ENCODE results near the gene SAG.

Gene SAG

DNA sequence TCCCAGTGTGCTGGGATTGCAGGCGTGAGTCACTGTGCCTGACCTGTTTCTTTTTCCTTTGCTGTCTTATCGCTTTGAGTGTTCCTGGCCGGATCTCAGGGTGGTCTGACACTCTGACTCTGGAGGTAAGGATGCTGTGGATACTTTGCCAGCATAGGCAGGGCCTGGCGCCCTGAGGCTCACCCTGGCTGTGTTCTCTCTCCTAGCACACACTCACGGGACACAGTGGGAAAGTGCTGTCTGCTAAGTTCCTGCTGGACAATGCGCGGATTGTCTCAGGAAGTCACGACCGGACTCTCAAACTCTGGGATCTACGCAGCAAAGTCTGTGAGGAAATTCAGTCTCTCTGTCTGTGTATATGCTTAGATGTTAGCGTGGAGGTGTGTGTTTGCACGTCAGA is 18.0 kb upstream of the SAG start:
- DNase-seq: no peak

DNA sequence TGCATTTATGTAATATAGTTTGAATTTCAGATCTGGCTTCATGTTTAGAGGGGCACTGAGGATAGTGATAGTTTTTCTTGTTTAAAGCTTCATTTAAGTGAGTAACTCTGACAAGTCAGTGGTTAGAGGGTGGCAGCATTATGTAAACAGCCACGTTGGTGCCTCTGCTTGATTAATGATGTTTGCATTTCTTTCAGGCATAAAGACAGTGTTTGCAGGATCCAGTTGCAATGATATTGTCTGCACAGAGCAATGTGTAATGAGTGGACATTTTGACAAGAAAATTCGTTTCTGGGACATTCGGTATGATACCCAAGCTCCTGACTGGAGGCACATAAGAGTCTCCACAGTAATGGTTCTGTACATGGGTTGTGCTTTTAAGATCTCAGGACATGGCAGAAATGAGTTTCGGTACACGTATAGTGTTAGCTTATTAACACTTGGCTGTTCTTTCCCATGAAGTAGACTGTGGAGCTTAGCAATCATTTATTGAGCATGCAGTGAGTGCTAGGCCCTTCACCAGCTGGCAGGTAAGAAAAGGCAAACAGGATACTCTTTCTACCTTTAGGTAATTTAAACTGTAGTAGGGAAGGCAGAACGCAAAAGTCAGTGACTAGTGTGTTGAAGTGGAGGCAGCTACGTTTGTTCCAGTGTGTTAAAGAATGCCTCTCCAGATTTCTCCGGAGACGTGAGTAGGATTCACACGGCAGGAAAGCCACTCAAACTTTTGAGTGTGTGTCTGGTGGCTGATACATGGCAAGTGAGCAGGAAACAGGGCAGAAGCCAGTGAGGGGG is 17.4 kb upstream of the SAG start:
- DNase-seq: no peak

DNA sequence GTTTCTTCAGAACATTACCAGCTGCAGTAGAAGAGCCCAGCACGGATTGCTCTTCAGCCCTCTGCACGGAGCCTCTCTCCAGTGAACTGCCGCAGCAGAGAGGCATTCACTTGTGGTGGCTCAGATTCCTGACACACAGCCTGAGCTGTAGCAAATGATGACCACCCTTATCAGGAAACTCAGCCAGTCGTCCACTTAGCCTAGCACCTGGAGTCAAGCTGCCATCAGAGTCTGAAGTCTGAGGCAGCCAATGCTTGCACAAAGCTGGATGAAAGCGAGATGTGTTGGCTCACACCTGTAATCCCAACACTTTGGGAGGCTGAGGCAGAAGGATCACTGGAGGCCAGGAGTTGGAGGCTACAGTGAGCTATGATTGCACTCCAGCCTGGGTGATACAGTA is 11.7 kb upstream of the SAG start:
- DNase-seq: no peak

DNA sequence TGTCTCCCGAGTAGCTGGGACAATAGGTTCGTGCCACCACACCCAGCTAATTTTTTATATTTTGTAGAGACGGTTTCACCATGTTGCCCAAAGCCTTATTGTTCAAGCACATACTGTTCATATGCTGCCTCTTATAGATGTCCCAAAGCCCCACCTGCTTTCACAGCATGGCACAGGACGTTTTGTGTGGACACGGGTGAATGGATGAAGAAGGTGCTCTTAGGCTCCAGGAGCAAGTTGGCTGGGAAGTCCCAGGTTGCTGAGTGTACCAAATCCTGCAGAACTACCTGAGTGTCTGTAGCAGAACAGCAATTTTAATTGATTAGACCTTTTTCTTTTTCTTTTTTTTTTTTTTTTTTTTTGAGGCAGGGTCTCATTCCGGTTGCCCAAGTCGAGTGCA is 10.5 kb upstream of the SAG start:
- no peak for DNase-seq

DNA sequence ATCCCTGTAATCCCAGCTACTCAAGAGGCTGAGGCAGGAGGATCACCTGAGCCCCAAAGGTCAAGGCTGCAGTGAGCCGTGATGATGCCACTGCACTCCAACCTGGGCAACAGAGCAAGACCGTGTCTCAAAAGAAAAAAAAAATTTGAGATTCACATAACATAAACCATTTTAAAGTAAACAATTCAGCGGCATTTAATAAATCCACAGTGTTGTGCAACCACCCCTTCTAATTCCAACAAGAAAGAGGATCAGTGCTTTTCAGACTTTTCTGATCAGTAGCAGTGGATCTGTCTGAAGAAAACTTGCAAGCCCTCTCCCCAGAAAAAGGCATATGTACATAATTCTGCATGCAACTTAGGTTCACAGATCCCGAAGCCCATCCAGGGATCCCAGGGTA is 7.2 kb upstream of the SAG start:
- no peak for DNase-seq

DNA sequence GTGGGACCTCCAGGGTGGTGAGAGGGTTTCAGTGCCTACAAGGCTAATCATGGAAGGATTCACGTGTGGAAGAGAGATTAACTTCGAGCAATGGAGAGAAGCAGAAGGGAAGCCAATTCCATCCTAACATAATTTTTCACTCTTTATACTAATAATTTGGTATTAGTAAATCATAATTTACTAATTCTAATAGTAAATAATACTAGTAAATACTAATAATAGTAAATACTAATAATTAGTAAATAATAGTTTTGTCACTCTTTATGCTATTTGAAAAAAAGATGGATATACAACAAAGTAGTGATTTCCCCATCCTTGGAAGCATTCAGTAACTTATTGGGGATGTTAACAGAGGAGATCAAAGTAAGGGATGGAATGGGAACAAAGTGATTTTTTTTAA is 6.4 kb upstream of the SAG start:
- DNase-seq: no peak

DNA sequence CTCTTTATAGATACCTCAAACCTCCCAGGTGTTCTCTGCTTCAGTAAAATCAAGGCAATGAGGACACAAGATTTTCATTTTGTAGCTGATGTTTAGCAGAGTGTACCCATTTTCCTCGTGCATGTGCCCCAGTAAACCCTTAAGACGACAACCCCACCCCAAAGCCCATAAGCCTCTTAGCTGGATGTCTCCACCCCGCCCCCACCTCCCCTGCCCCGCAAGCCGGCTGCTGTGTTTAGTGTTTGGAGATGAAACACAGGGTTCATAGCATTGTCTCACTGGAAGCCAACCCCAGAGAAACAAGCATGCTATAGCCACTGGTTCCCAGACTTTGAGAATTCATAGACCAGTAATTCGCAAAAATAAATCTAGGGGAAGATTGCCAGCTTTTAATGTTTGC is 5.8 kb upstream of the SAG start:
- no peak for DNase-seq

DNA sequence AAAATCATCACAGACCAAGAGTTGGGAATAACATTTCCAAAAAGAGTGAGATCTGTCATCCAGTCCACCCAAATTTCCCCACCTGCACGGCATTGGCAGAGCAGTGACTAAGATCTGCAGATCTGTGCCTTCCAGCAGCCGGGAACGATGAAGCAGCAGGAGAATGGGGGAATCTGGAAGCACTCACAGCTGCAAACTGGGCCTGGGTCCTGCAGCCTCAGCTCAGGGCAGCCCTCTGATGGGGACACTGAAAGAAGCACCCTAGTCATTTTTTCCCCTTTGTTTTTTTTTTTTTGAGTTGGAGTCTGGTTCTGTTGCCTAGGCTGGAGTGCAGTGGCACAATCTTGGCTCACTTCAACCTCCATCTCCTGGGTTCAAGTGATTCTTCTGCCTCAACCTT is 4.4 kb upstream of the SAG start:
- no peak for DNase-seq

DNA sequence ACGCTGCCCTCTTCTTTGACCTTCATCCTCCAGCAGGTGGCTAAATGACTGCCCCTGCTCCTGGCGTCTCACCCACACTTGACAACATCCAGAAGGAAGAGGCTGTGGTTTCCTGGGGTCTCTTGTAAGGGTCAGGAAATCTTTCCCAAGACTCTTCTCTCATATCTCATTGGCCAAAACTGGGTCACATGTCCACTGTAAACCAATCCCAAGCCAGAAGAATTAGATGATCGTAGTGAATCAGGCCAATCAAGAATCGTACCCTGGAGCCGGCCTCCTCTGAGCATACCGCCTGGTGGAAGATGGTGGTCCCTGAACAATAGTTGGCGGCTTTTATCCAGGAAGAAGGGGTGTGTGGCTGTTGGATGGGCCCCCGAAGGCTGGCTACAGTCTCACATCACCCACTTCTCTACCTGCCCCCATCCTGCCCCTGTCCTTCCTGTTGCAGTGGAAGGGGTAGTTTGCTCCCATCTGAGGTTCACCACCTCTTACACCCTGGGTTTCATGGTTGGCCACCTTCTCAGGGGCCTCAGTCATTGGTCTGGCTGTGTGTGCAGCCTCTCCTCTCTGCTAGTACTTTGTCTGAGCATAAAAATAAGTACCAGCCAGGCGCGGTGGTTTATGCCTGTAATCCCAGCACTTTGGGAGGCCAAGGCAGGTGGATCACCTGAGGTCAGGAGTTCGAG is 3.8 kb downstream of the SAG start:
- no peak for DNase-seq

DNA sequence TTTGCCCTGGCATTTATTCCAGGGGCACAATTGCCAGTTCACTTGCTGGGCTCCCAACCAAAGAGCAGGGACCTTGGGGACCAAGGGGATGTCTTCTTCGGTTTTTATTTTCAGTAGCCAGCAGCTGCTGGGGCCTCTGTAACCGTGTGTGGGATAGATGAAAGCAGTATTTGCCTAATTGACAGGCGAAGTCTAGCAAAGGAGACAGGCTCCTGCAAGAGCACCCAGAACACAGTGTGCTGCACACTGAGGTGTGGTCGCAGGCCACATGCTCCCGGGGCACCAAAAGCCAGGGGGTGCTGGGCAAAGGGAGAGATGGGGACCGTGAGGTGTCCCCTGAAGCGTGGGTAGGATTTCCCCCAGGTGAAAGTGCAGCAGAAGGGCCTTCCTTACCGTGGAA is 5.3 kb downstream of the SAG start:
- DNase-seq: no peak

DNA sequence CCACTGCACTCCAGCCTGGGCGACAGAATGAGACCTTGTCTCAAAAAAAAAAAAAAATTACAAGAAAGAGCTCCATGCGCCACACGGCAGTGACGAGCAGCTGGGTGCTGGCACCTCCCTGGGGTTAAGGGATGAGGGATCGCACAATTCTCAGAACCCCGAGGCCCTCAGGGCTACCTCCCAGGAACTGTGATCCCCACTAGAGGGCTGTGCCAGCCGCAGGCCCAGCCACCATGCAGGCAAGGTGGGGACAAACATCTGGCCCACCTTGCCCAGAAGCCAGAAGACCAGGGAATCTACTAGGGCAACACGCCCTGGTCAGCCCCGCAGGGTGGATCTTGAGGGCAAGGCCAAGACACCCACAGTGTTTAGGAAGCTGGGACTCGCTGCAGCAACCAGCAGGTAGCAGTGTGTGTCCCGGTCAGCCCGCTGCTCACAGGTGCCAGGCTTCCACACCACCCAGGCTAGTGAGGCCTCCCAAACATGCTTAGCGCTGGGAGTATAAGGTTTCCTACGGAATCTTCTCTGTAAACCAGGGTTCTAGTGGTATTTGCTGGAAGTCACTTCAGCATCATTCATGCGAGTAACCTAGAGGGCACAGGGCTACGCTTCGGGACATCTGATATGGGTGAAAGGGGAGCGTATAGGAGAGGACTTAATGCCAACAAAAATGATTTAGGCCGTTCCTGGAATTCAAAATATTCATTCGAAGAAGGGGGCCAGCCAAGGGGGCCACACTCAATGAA is 6.7 kb downstream of the SAG start:
- DNase-seq: no peak

DNA sequence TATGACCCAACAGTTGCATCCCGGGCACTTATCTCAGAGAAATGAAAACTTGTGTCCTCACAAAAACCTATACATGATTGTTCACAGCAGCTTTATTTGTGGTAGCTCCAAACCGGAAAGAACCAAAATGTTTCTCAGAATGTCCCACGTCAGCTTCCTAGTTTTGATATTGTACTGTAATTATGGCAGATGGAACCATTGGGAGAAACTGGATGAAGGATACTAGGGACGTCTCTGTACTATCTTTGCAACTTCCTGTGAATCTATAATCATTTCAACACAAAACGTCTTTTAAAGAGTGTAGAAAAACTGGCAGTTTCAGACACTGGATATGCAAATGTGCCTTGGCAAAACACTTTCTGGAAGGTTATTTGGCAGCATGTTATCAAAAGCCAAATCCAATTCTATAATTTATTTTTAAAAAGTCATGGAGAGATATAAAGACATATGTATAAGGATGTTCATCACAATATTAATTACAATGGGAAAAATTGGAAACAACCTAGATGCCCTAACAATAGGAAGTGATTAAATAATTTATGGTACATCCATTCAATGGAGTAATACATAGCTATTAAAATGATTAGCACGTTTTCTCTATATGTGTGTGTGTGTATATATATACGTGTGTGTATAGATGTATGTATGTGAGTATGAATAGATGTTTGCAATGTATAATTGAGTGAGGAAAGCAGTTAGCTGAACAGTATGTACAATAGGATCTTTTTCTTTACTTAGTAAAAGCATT is 9.8 kb downstream of the SAG start:
- DNase-seq: no peak

DNA sequence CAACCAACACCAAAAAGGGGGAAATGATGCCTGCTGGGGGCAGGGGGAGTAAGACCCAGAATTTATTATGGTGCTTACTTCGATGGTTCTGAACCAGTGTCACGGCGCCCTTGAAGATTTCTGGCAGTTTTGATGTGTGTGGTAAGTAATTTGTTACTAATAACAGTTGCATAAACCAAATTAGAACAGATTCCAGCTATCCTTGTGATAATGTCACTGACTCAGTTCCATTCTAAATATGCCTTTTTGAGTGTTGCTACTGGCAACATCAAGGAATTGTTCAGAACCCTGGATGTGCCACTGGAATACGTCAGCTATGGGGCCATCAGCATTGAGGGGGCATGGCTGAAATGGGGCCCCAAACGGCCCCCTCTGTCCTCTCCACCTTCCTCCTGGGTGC is 11.6 kb downstream of the SAG start:
- no peak for DNase-seq

DNA sequence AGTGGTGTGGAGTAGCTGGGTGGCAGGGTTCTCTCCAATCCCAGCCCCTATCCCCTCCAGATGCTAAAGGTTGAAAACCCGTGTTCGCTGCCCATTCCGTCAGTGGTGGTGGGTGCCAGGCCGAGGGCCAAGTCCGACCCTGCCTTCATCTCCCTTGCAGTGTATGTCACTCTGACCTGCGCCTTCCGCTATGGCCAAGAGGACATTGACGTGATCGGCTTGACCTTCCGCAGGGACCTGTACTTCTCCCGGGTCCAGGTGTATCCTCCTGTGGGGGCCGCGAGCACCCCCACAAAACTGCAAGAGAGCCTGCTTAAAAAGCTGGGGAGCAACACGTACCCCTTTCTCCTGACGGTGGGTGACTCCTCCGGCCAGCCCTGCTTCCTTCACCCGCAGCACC is 12.9 kb downstream of the SAG start:
- no peak for DNase-seq

DNA sequence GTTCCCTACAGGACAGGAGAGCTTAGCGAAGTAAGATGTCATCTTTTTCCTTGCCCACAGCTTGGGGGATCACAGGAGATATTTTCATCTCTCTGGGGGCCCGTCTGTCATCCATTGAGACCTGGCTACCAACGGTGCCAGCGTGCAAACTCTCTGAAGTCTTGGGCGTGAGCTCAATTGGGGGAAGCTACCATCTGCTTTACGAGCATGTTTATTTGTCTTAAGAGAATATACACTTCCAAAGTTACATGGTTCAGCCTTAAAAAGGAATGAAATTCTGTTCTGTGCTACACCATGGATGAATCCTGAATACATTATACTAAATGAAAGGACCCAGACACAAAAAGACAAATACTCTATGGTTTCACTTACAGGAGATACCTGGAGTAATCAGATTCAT is 13.6 kb downstream of the SAG start:
- no peak for DNase-seq

DNA sequence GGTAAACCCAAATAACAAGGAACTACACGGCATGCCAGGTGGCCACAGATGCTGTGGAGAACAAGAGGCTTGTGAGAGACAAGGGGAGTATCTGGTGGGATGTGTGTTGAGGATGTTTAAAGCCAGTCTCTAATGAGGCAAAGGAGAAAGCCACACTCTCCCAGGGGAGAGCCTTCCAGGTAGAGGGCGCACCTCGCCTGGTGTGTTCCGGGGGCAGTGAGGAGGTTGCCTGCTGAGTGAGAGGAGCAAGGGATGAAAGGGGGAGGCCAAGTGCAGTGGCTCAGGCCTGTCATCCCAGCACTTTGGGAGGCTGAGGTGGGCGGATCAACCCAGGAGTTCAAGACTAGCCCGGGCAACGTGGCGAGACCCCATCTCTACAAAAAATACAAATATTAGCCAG is 16.2 kb downstream of the SAG start:
- DNase-seq: no peak

DNA sequence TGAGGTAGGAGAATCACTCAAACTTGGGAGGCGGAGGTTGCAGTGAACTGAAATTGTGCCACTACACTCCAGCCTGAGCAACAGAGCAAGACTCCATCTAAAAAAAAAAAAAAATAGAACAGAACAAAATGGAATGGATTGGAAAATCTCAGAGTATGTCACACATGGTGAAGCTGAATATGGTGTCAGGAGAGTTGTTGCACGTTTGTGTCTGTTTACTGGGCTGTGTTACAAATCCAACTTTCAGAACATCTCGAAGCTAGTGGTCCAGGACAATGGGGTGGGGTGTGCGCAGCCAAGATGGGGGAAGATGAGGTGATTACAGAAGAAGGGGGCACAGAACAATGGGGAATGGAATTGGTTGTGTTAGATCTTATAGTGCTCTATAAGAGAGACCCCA is 17.6 kb downstream of the SAG start:
- no peak for DNase-seq

DNA sequence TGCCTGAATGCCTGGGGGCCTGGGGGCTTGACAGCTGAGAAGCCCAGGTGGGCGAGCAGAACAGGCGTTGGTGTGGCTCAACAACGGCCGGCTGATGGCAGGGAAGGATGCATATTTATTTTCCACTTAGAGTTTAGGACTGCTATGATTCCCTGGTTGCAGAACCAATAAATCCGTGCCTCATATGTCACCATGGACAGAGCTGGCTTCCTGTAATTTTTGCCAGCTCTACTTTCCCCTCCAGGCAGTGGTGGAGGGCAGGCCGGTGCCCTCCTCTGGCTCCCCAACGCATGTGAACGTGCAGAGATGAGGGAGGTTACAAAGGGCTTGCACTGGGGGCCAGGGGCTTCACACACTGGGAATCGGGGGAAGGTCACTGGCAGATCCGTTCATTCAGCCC is 18.2 kb downstream of the SAG start:
- DNase-seq: no peak

DNA sequence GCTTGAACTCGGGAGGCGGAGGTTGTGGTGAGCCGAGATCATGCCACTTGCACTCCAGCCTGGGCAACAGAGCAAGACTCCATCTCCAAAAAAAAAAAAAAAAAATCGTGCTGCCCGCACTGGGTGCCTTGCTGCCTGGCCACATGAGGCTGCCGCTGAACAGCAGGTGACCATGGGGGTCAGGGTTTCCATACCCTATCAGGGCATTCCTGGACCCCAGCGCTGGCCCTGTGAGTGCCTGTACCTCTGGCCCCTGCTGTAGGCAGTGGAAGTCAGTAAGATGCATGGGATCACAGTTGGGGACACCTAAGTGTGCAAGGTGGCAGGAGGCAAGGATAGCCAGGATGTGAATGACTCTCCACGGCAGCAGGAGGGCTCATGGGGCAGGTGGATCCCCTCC is 18.9 kb downstream of the SAG start:
- DNase-seq: no peak

DNA sequence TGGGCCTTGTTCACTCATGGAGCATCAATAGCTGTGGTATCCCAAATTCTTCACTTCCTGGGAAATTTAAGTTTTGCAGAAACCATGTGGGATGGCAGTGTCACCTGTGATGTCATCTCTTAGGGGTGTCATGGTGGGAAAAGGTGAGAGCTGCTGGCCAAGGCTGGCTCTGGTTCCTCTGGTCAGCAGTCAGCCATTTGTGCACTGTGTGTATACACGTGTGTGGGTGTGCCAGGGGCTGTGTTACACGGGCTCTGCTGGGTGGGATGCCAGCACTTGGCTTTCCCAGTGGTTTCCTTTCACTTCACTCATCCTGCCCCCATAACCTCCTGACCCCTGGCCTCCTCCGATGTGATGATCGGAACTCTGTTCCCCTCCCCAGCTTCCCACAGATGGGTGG is 21.3 kb downstream of the SAG start:
- DNase-seq: no peak

DNA sequence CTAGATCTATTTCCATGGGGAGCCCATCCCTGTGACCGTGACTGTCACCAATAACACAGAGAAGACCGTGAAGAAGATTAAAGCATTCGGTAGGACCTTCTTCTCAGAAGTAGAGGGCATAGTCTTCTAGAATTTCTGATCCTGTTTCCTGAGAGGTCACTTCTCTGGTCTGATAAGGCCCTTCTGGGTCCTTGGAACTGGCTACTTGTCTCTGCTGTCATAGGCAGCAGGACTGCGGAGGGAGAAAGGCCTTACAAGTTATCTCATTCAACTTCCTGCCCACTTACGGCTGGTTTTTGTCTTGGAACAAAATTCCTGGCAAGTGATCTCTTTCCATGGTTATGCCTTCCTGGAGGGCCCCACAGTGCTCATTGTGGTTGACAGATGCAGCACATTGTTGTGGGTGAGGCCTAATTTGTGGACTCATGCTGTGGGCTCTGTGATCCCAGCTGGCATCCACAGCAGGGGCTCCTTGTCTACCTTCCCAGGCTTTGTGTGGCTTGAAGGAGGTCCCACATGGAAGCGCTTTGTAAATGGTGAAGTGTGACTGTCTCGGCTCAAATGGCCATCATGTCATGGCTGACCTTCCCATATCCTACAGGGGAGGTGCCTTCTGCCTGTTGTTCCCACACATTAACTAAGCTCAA is 22.0 kb downstream of the SAG start:
- no peak for DNase-seq

DNA sequence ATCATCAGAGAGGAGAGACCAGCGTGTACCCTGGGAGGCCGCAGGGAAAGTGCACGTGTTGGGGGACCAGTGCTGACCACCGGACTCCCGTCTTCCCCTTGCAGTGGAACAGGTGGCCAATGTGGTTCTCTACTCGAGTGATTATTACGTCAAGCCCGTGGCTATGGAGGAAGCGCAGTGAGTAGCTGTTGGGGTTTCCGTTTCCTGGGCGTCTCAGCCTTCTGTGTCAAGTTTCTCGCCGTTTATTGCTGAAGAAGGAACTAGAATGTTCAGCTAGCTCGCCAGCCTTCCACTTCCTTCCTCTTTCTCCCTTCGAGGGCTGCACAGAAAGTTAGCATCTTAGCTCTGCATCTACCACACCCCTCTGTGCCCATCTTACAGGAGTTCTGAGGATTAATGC is 23.9 kb downstream of the SAG start:
- no peak for DNase-seq

DNA sequence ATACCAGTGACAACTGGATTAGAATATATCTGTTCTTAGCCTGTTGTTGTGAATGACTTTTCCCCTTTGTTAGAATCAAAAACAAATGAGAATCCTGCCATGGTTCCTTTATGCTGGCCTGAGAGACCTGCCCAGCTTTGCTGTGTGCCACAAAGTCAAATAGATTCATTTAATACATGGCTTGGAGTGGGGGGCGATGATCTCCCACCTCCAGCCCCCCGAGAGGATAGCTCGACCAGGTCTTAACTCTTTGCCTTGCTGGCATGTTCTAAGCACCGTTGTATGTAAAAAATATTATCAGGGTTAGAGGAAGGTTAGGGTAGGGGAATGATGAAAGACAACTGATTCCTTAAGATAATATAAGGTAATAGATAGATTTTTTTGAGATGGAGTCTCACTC is 24.5 kb downstream of the SAG start:
- DNase-seq: no peak

All from NCI-H526 treated with DMSO at 0.1 percent for 48 hours (cell line).